GM20431 (cell line): Measurements from ENCODE around the gene TMEM240.
"Not testable (repeated sequence)": the region's sequence is repeated elsewhere in the genome, so short reads cannot be mapped to it uniquely, and the experiment has no call there.

Experiments
- in situ Hi-C: fragments of 300-500 bp; cut with MseI, MboI; formaldehyde crosslinking; loops from one replicate; pipeline ENCODE4 v1.15.0; 2020; ENCODE audit warnings: low sequenced_read_pairs; ENCODE audit not compliant: unreplicated experiment

The TMEM240 gene

GRCh38 chr1:1505801-1506200 lies 34.6 kb downstream of the TMEM240 start:
- in situ Hi-C loops, result not testable (repeated sequence)

GRCh38 chr1:1505366-1505798 lies 35.0 kb downstream of the TMEM240 start:
- in situ Hi-C loops, result not testable (repeated sequence)

DNA sequence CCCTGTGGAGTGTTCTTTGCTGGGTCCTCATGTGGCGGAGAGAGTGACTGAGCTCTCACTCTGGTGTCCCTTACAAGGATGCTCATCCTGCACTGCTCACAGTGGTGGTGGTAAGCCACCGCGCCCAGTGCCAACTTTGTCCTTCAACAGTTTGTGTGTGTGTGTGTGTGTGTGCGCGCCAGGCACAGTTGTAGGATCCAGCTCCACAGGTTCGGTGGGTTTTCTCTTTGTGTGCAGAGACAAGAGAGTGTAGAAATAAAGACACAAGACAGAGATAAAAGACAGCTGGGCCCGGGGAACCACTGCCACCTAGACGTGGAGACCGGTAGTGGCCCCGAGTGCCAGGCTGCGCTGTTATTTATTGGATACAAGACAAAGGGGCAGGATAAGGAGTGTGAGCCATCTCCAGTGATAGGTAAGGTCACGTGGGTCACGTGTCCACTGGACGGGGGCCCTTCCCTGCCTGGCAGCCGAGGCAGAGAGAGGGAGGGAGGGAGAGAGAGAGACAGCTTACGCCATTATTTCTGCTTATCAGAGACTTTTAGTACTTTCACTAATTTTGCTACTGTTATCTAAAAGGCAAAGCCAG lies 35.6 kb downstream of the TMEM240 start:
- in situ Hi-C loops, result not testable (repeated sequence)

DNA sequence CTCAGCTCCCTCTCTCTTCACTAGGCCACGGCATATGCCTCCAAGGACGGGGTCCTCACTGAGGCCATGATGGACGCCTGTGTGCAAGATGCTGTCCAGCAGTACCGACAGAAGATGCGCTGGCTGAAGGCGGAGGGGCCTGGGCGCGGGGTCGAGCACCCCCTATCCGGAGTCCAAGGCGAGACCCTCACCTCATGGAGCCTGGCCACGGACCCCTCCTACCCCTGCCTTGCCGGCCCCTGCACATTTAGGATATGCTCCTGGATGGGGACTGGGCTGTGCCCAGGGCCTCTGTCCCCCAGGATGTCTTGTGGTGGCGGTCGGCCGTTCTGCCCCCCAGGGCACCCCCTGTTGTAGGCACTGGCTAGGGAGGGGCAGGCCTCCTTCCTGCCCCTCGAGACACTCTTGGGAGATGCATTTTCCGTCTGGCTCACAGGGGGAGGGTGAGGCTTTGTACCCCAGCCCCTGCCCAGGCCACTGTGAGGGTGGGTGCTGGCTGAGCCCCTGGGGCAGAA lies 44.9 kb downstream of the TMEM240 start:
- in situ Hi-C loops, result not testable (repeated sequence)

GRCh38 chr1:1494311-1494710 lies 46.1 kb downstream of the TMEM240 start:
- in situ Hi-C loops, result not testable (repeated sequence)

GRCh38 chr1:1491601-1492000 lies 48.8 kb downstream of the TMEM240 start:
- in situ Hi-C loops, result no loop called here

DNA sequence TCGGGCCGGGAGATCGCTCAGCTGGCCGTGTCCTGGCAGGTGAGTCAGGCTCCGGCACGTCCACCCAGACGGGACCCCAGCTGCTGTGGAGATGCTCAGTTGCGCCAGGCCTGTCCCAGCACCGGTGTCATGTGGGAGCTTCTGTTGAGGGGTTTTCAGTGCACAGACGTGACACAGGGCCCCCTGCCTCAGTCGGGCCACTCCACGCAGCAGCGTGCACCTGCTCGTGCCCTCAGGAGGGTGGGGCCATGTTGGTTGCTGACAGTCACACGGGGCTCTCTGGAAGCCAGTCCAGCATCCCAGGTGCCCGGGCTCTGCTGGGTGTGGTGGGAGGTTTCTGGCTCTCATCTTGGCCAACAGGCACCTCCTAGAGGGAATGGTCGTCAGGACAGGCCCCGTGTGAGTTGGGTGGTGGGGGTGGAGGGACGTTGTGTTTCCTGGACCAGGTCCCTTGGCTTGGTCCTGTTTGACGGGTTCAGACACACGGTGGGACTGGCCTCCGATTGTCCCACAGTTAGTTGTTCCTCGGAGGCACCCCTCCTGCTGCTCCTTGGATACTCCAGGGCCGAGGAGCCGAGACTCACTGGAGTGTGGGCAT lies 49.7 kb downstream of the TMEM240 start:
- in situ Hi-C loops, result no loop called here

DNA sequence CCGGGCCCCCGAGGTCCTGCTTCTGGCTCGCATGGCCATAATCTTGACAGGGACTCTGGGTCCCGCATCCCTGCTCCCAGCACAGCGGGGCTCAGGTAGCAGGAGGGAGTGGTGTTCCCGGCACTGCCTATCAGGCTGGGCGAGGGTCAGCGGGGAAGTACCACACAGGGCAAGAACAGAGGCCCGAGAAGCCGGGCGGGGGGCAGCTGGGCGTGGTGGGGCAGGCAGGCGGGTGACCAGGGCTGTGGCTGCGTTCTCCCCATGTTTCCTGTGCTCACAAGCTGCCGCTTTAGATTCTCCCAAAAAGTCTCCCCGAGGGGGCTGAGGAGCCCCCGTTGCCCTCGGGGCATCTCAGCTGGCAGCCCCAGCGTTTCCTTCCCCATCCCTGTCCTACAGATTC lies 50.6 kb downstream of the TMEM240 start:
- in situ Hi-C loops, result no loop called here

GRCh38 chr1:1489231-1489630 lies 51.2 kb downstream of the TMEM240 start:
- in situ Hi-C loops, result no loop called here

DNA sequence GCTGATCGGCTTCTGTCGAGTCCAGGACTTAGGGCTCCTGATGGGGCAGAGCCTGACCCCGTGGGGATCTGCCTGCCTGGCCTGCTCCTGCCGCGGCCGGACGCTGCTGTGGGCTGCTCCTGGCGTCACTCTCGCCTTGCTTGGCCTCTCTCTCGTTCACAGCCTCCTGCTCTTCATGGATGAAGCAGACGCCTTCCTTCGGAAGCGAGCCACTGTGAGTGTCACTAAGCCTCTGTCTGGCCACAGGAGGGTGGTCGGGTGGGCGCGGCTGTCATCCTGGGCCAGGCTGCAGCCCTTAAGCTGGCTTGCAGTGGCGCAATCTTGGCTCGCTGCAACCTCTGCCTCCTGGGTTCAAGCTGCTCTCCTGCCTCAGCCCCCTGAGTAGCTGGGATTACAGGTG lies 52.7 kb downstream of the TMEM240 start:
- in situ Hi-C loops, result no loop called here

DNA sequence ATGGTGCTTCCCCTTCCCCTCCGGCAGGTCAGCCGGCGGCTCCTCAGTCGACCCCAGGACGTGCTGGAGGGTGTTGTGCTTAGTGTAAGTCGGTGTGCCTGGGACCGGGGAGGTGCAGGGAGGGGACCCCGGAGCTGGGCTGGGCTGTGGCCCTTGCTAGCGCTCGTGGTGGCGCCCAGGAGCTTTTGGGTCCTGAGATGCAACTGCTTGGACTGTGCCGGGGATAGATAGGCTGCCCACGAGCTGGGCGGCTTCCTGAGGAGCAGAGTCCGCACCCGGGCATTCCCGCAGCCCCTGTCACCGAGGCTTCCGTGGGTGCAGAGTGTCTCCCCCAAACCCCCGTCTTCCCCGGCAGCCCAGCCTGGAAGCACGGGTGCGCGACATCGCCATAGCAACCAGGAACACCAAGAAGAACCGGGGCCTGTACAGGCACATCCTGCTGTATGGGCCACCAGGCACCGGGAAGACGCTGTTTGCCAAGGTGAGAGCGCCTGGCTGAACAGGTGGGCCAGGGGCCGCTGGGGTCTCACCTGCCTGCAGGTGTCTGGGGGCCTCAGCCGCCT lies 54.6 kb downstream of the TMEM240 start:
- in situ Hi-C loops, result not testable (repeated sequence)

DNA sequence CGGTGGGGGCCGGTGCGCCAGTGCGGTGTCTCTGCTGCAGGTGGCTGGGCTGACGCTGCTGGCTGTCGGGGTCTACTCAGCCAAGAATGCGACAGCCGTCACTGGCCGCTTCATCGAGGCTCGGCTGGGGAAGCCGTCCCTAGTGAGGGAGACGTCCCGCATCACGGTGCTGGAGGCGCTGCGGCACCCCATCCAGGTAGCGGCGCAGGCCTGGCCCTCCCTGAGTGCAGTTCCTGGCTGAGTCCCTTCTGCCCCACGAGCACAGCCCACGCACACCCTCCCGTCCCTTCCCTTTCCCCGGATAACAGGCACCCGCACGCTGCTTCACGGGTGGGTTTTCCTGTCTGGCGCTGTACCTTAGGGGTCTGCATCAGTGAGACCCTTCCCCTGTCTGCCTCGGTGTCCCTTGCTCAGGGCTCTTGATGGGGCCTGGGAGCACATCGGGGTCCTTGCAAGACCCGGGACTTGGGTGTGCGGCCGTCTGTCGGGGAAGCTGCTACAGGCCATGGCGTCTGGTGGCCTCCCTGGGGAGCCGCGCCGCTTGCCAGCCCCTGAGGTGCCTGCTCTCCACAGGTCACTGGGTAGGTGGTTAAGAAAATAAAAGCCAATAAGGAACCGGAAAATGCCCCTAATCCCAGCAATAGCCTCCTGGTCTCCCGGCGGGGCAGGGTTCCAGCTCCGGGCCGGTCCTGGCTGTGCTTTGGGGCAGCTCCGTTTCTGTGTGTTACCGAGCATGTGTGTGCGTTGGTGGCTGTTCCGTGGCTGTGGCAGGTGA lies 55.3 kb downstream of the TMEM240 start:
- in situ Hi-C loops, result not testable (repeated sequence)
